HG03175 (cell line): ENCODE results near the gene ADGRG6.

ENCODE experiments used
- ATAC-seq: cut with Tn5 transposase; IDR thresholded peaks from one replicate; pipeline ENCODE4 v1.9.1; 2021; ENCODE audit warnings: mild to moderate bottlenecking, moderate library complexity; ENCODE audit not compliant: unreplicated experiment

The ADGRG6 gene

GRCh38 chr6:142374091-142374770, 72.4 kb downstream of the ADGRG6 start:
- no peak for ATAC-seq

GRCh38 chr6:142374965-142375733, 73.3 kb downstream of the ADGRG6 start:
- no peak for ATAC-seq

GRCh38 chr6:142376115-142376514, 74.3 kb downstream of the ADGRG6 start:
- no peak for ATAC-seq

- no peak for ATAC-seq
These were observed 75.1 kb downstream of the ADGRG6 start for GRCh38 chr6:142376800-142377496.

DNA sequence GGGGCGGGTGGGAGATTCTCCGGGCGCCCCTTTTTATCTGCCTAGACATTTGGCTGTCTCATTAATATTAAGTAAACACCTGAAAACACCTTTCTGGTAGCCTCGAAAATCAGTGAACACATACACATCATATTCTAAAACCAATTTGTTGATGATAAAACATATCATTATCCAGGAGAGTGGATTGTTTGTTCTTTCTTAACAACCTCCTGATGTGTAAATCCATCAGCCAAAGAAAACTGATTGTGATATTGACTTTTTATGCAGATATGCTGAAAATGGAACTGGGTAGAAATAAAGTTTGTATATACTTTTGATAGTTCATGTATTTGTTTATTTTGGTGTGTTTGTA, 75.7 kb downstream of the ADGRG6 start:
- no peak for ATAC-seq

DNA sequence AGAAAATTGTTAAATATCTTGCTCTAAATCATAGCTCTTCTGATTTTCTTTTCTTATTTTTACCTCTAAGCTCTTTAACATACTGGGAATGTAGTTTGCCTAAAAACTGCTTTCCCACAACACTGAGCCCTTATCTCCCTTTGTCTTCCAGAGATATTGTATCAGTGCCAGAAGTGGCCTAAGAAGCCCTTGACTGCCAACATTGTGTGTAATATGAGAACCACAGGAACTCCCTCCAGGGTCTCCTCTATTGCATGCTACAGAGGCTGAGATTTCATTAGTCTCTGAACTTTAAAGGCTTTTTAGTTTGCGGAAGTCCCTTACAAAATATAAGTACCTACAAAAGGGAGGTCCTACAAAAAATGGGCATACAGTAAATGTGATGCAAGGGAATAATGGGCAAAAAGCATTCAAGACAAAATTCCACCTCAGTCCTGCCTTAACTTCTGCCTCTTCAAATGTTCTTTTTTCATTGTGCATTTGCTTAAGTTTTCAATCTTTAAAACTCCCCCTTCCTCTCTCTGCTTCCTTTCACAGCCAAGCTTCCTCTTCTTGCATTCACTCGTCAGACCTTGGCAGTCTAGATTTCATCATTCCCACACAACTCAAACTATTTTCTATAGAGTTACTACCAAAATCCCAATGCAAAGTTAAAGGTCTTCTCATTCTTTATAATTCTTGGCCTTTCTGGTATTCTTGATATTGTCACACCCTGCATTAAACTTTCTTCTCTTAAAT, 76.5 kb downstream of the ADGRG6 start:
- no peak for ATAC-seq

GRCh38 chr6:142380626-142381025, 78.8 kb downstream of the ADGRG6 start:
- no peak for ATAC-seq

DNA sequence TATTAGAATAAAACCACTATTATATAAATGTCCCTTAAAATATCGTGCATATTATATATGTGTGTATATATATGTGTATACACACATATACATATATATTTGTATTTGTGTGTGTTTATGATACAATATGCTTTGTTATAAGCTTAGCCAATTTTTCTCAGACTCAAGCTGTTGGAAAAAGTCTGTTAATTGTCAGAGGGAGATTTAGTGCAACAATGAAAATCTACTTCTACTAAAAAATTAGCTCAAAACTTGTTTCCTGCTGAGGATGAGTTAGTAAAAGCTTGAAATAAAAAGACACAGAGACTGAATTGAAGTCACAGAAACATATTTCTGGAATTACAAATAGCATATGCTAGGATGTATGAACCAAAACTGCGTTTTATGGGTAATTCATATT, 79.4 kb downstream of the ADGRG6 start:
- no peak for ATAC-seq

GRCh38 chr6:142381845-142382378, 80.1 kb downstream of the ADGRG6 start:
- no peak for ATAC-seq

- ATAC-seq = no peak
These were observed 82.9 kb downstream of the ADGRG6 start for GRCh38 chr6:142384519-142385254.

GRCh38 chr6:142385352-142385751, 83.5 kb downstream of the ADGRG6 start:
- no peak for ATAC-seq

GRCh38 chr6:142386657-142387056, 84.8 kb downstream of the ADGRG6 start:
- ATAC-seq = no peak

- peak; percentile 67 for ATAC-seq
These were observed 86.4 kb downstream of the ADGRG6 start for GRCh38 chr6:142387997-142388815.

DNA sequence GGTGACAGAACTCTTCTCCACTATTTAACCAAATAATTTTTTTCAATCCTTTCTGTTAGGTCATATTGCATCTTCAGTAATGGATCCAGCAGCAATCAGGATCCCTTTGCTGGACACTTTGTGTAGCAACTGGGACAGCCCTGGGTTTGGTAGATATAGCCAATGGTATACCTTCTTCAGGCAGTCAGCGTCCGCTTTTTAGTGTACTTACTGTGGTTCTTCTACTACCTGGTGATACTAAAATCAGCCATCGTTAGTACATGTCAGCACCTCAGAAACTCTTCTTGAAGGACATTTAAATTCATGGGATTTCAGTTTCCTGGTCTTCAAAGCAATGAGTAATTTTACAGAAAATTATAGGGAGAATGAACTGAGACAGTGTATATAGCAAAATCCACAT, 93.5 kb downstream of the ADGRG6 start:
- no peak for ATAC-seq

DNA sequence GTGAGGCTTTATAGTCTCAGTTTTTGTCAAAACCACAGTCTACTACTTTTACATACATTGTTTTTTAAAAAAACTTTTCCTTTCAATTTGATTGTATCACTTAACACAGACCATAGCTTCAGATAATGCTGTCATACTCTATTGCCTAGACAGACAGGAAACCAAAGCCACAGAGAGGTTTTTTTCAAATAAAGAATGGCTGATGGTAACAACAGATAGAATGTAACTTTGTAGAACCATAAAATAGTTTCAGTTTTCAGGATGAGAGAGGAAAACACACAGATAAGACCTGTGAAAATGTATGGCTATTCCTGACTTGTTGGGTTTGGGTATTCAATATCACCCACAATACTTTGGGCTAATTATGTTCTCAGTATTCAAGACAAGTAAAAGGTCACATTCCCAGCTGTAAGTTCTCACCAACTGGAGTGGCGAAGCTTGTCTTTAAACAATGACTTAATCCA, 94.0 kb downstream of the ADGRG6 start:
- ATAC-seq = peak; percentile 90

DNA sequence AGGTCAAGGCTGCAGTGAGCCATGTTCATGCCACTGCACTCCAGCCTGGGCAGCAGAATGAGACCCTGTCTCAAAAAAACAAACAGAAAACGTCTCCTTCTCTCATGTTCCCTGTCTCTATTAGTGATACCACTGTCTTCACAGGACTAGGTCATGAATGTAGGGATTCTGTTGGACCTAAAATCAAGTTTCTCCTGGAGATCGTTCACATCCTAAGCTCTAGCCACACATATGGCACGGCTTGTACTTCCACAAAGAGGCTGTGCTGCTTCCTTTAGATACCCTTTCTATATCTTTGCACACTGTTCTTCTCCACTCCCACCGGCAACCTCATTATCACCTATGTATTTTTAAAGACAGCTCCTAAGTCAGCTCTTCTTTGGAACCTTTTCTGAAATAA, 96.5 kb downstream of the ADGRG6 start:
- ATAC-seq = no peak

GRCh38 chr6:142399739-142400138, 97.9 kb downstream of the ADGRG6 start:
- no peak for ATAC-seq

- no peak for ATAC-seq
These were observed 98.7 kb downstream of the ADGRG6 start for GRCh38 chr6:142400495-142400894.

DNA sequence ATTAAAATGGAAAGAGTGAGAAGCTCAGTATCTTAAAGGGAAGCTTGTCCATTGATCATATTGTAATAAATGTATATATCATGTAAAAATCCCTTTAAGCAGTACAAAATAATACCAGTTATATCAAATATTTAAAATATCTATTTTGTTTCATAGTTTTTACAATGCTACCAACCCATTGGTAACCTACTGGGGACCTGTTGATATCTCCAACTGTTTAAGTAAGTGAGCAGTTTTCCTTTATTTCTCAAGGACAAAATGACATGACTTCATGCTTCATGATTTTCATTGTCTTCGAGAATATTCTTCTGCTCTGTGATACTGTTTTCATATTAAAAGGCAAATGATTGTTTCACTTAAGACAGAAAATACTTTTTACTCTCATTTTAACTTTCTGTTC, 100.0 kb downstream of the ADGRG6 start:
- no peak for ATAC-seq
